ENCODE measurements around the gene GYS1. TPM values are rescaled to one million over a fixed set of nuclear protein-coding genes. Genes with fewer than 3 reads are reported as not detected.

GYS1 gene
- total and polyA plus RNA-seq, 10 of the 15 experiments (the other 5 are each of a cell fraction or from before 2014, with no cell fraction given), result 3.7 to 62.0 (median 37.3) TPM

DNA sequence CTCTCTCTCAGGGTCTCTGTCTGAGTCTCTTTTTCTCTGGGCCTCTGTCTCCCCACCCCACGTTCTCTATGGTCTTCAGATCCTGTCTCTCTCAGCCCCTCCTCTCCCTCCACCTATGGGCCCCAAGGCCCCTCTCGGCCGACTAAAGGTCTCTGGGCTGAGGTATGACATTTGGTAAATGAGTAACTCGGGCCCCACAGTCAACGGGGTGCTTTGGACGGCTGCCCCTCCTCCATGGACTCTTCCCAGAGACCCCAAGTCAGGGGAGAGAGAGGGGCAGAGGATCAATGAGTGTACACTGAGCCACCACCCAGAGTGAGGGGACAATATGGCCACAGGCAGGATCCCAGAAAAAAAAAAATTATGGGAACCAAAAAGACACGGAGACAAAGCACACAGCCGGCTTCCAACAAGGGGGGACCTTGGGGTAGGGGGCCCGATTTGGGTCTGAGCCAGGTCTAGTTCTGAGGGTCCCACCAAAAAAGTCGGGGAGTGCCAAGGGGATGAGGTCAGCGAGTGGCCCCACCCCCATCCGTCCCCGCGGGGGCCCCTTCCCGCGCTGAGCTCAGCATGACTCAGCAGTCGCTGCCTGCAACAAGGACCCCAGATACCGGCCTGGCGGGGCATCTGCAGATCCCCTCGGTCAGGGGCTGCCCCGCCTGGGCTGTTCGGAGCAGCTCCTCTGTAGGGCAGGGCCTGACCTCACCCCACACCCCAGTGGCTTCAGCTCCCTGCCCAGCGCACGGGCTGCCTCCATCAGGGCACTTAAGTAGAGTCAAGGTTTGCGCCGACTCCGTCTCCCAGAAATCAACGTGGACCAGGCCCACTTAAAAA lies 29.5 kb downstream of the GYS1 start (continued):
- TF ChIP-seq, protein P1, sequence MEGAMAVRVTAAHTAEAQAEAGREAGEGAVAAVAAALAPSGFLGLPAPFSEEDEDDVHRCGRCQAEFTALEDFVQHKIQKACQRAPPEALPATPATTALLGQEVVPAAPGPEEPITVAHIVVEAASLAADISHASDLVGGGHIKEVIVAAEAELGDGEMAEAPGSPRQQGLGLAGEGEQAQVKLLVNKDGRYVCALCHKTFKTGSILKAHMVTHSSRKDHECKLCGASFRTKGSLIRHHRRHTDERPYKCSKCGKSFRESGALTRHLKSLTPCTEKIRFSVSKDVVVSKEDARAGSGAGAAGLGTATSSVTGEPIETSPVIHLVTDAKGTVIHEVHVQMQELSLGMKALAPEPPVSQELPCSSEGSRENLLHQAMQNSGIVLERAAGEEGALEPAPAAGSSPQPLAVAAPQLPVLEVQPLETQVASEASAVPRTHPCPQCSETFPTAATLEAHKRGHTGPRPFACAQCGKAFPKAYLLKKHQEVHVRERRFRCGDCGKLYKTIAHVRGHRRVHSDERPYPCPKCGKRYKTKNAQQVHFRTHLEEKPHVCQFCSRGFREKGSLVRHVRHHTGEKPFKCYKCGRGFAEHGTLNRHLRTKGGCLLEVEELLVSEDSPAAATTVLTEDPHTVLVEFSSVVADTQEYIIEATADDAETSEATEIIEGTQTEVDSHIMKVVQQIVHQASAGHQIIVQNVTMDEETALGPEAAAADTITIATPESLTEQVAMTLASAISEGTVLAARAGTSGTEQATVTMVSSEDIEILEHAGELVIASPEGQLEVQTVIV (IDR thresholded peaks at IDR 0.05; ENCODE audit: borderline replicate concordance, partially characterized antibody), result no peak
- TF ChIP-seq, protein P2, sequence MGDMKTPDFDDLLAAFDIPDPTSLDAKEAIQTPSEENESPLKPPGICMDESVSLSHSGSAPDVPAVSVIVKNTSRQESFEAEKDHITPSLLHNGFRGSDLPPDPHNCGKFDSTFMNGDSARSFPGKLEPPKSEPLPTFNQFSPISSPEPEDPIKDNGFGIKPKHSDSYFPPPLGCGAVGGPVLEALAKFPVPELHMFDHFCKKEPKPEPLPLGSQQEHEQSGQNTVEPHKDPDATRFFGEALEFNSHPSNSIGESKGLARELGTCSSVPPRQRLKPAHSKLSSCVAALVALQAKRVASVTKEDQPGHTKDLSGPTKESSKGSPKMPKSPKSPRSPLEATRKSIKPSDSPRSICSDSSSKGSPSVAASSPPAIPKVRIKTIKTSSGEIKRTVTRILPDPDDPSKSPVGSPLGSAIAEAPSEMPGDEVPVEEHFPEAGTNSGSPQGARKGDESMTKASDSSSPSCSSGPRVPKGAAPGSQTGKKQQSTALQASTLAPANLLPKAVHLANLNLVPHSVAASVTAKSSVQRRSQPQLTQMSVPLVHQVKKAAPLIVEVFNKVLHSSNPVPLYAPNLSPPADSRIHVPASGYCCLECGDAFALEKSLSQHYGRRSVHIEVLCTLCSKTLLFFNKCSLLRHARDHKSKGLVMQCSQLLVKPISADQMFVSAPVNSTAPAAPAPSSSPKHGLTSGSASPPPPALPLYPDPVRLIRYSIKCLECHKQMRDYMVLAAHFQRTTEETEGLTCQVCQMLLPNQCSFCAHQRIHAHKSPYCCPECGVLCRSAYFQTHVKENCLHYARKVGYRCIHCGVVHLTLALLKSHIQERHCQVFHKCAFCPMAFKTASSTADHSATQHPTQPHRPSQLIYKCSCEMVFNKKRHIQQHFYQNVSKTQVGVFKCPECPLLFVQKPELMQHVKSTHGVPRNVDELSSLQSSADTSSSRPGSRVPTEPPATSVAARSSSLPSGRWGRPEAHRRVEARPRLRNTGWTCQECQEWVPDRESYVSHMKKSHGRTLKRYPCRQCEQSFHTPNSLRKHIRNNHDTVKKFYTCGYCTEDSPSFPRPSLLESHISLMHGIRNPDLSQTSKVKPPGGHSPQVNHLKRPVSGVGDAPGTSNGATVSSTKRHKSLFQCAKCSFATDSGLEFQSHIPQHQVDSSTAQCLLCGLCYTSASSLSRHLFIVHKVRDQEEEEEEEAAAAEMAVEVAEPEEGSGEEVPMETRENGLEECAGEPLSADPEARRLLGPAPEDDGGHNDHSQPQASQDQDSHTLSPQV (IDR thresholded peaks at IDR 0.05), result no peak
- TF ChIP-seq, protein P3, sequence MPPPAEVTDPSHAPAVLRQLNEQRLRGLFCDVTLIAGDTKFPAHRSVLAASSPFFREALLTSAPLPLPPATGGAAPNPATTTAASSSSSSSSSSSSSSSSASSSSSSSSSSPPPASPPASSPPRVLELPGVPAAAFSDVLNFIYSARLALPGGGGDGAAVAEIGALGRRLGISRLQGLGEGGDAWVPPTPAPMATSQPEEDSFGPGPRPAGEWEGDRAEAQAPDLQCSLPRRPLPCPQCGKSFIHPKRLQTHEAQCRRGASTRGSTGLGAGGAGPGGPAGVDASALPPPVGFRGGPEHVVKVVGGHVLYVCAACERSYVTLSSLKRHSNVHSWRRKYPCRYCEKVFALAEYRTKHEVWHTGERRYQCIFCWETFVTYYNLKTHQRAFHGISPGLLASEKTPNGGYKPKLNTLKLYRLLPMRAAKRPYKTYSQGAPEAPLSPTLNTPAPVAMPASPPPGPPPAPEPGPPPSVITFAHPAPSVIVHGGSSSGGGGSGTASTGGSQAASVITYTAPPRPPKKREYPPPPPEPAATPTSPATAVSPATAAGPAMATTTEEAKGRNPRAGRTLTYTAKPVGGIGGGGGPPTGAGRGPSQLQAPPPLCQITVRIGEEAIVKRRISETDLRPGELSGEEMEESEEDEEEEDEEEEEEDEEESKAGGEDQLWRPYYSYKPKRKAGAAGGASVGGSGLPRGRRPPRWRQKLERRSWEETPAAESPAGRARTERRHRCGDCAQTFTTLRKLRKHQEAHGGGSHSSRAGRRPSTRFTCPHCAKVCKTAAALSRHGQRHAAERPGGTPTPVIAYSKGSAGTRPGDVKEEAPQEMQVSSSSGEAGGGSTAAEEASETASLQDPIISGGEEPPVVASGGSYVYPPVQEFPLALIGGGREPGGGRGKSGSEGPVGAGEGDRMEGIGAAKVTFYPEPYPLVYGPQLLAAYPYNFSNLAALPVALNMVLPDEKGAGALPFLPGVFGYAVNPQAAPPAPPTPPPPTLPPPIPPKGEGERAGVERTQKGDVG (CRISPR knock-in tag; IDR thresholded peaks at IDR 0.05), result no peak
- TF ChIP-seq SP1 (IDR thresholded peaks at IDR 0.05; ENCODE audit: low read depth, low read length) (peak; percentile 77), BRCA1 (IDR thresholded peaks at IDR 0.05; ENCODE audit: low read depth, low read length) (no peak), BHLHE40 (IDR thresholded peaks at IDR 0.05; ENCODE audit: borderline replicate concordance in 1 of 2, low read depth in 2 of 2, low read length in 1 of 2) (peak; percentile 65 to 79), GATAD2B (conservative IDR thresholded peaks at IDR 0.05; ENCODE audit: low read depth) (peak; percentile 69), STAT1 (conservative IDR thresholded peaks at IDR 0.05) (no peak), CREM (IDR thresholded peaks at IDR 0.05; ENCODE audit: low read depth) (peak; percentile 66), POLR2AphosphoS2 (IDR thresholded peaks at IDR 0.05; ENCODE audit: low read depth, low read length) (no peak), RFX5 (IDR thresholded peaks at IDR 0.05; ENCODE audit: low read depth, low read length) (peak; percentile 93), POLR2A (IDR thresholded peaks at IDR 0.05; ENCODE audit: low read depth, low read length) (peak; percentile 75; the same call in 1 of the 2 replicates)
- TF ChIP-seq, protein P4, sequence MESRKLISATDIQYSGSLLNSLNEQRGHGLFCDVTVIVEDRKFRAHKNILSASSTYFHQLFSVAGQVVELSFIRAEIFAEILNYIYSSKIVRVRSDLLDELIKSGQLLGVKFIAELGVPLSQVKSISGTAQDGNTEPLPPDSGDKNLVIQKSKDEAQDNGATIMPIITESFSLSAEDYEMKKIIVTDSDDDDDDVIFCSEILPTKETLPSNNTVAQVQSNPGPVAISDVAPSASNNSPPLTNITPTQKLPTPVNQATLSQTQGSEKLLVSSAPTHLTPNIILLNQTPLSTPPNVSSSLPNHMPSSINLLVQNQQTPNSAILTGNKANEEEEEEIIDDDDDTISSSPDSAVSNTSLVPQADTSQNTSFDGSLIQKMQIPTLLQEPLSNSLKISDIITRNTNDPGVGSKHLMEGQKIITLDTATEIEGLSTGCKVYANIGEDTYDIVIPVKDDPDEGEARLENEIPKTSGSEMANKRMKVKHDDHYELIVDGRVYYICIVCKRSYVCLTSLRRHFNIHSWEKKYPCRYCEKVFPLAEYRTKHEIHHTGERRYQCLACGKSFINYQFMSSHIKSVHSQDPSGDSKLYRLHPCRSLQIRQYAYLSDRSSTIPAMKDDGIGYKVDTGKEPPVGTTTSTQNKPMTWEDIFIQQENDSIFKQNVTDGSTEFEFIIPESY (IDR thresholded peaks at IDR 0.05), result no peak

All from GM12878 (cell line).